ENCODE results near the gene HAP1. TPM values are rescaled to one million over a fixed set of nuclear protein-coding genes. Genes with fewer than 3 reads are reported as not detected.

The HAP1 gene
- total and polyA plus RNA-seq, 2 experiments from 2014 or later: 0.03 to 0.44 TPM

GRCh38 chr17:41734949-41735313, 488 bp upstream of the HAP1 start:
- H3K36me3 ChIP-seq (replicated peaks; ENCODE audit: insufficient read depth, low read depth): no peaks in the 10 kb centered on the region
- peak overlapping the region; percentile 66 for H2AFZ ChIP-seq
- peaks cover 19% of the 10 kb centered on the region for H3K4me1 ChIP-seq (ENCODE audit: insufficient read depth)
- H4K20me1 ChIP-seq (ENCODE audit: insufficient read depth, poor library complexity, severe bottlenecking): no peaks in the 10 kb centered on the region
- no peak for TF ChIP-seq CTCF (IDR thresholded peaks at IDR 0.05; ENCODE audit: poor library complexity)
- TF ChIP-seq EZH2 (IDR thresholded peaks at IDR 0.05; ENCODE audit: borderline replicate concordance): no peak
- no peak for TF ChIP-seq EZH2phosphoT487 (IDR thresholded peaks at IDR 0.05; ENCODE audit: low read depth, severe bottlenecking, unreplicated experiment)
- 3% methylated on average over 18 of the region's 23 CpGs for WGBS (ENCODE audit: low lambda C conversion rate, missing lambda C conversion rate)
- no peaks in the 10 kb centered on the region for H3K9me3 ChIP-seq (ENCODE audit: low read depth)
- no peak for DNase-seq (ENCODE audit: low spot score)
- H3K27me3 ChIP-seq: peaks cover 72% of the 10 kb centered on the region
- H3K27ac ChIP-seq: no peak overlapping the region
- peak overlapping the region; percentile 64 for H3K4me3 ChIP-seq
- H3K4me2 ChIP-seq: peak overlapping the region; percentile 99
- no peaks in the 10 kb centered on the region for H3K9me2 ChIP-seq (replicated peaks; ENCODE audit: insufficient read depth)
- no peaks in the 10 kb centered on the region for H3K79me2 ChIP-seq

GRCh38 chr17:41733348-41734138, 900 bp downstream of the HAP1 start:
- Histone ChIP-seq H3K27me3 (peaks cover 72% of the 10 kb centered on the region), H3K4me1 (ENCODE audit: insufficient read depth) (peaks cover 19% of the 10 kb centered on the region), H3K9me2 (replicated peaks; ENCODE audit: insufficient read depth) (no peaks in the 10 kb centered on the region), H3K79me2 (no peaks in the 10 kb centered on the region), H3K27ac (no peak overlapping the region), H3K4me2 (peak overlapping the region; percentile 99), H3K36me3 (replicated peaks; ENCODE audit: insufficient read depth, low read depth) (no peaks in the 10 kb centered on the region), H4K20me1 (ENCODE audit: insufficient read depth, poor library complexity, severe bottlenecking) (no peaks in the 10 kb centered on the region), H3K9me3 (ENCODE audit: low read depth) (no peaks in the 10 kb centered on the region), H2AFZ (no peak overlapping the region), H3K4me3 (peak overlapping the region; percentile 64)
- DNase-seq (ENCODE audit: low spot score): no peak
- WGBS (ENCODE audit: low lambda C conversion rate, missing lambda C conversion rate): 12% methylated on average over 34 of the region's 40 CpGs
- TF ChIP-seq EZH2phosphoT487 (IDR thresholded peaks at IDR 0.05; ENCODE audit: low read depth, severe bottlenecking, unreplicated experiment) (no peak), EZH2 (IDR thresholded peaks at IDR 0.05; ENCODE audit: borderline replicate concordance) (no peak)

GRCh38 chr17:41731836-41732235, 2.6 kb downstream of the HAP1 start:
- no peak overlapping the region for H3K27ac ChIP-seq

More at GRCh38 chr17:41731836-41732235, 2.6 kb downstream of the HAP1 start:
- no peaks in the 10 kb centered on the region for H3K9me2 ChIP-seq (replicated peaks; ENCODE audit: insufficient read depth)
- TF ChIP-seq EZH2 (IDR thresholded peaks at IDR 0.05; ENCODE audit: borderline replicate concordance) (no peak), CTCF (IDR thresholded peaks at IDR 0.05; ENCODE audit: poor library complexity) (no peak), EZH2phosphoT487 (IDR thresholded peaks at IDR 0.05; ENCODE audit: low read depth, severe bottlenecking, unreplicated experiment) (no peak)
- peaks cover 19% of the 10 kb centered on the region for H3K4me1 ChIP-seq (ENCODE audit: insufficient read depth)
- 51% methylated on average over 3 of the region's 3 CpGs for WGBS (ENCODE audit: low lambda C conversion rate, missing lambda C conversion rate)
- no peak overlapping the region for H3K4me3 ChIP-seq
- H3K79me2 ChIP-seq: no peaks in the 10 kb centered on the region
- no peak overlapping the region for H2AFZ ChIP-seq
- H4K20me1 ChIP-seq (ENCODE audit: insufficient read depth, poor library complexity, severe bottlenecking): no peaks in the 10 kb centered on the region
- H3K36me3 ChIP-seq (replicated peaks; ENCODE audit: insufficient read depth, low read depth): no peaks in the 10 kb centered on the region
- no peak overlapping the region for H3K4me2 ChIP-seq
- H3K9me3 ChIP-seq (ENCODE audit: low read depth): no peaks in the 10 kb centered on the region
- DNase-seq (ENCODE audit: low spot score): no peak
- H3K27me3 ChIP-seq: peaks cover 63% of the 10 kb centered on the region

All from hepatocyte (in vitro differentiated cells).